ENCODE measurements around the gene TIMM44.
A peak's percentile ranks its signal among the peaks of the same experiment; 100 is the strongest.
"Not testable (repeated sequence)": the region's sequence is repeated elsewhere in the genome, so short reads cannot be mapped to it uniquely, and the experiment has no call there.

Gene TIMM44

GRCh38 chr19:7942981-7943443, 454 bp downstream of the TIMM44 start:
- no peak for DNase-seq

- DNase-seq, result no peak
Measured at GRCh38 chr19:7941895-7942596, 1.4 kb downstream of the TIMM44 start.

- no peak for DNase-seq
Measured at GRCh38 chr19:7940841-7941240, 2.6 kb downstream of the TIMM44 start.

- DNase-seq, result no peak
Measured at GRCh38 chr19:7934766-7935165, 8.7 kb downstream of the TIMM44 start.

- no peak for DNase-seq
Measured at GRCh38 chr19:7933828-7934725, 9.4 kb downstream of the TIMM44 start.

- no peak for DNase-seq
Measured at GRCh38 chr19:7933411-7933810, 10.1 kb downstream of the TIMM44 start.

- DNase-seq, result no peak
Measured at GRCh38 chr19:7932930-7933300, 10.6 kb downstream of the TIMM44 start.

GRCh38 chr19:7932276-7932929, 11.1 kb downstream of the TIMM44 start:
- DNase-seq, result no peak

GRCh38 chr19:7931221-7932061, 12.0 kb downstream of the TIMM44 start:
- DNase-seq, result no peak

- DNase-seq, result no peak
Measured at GRCh38 chr19:7930765-7931164, 12.7 kb downstream of the TIMM44 start.

- DNase-seq, result not testable (repeated sequence)
Measured at GRCh38 chr19:7930030-7930429, 13.4 kb downstream of the TIMM44 start.

- DNase-seq, result peak; percentile 71
Measured at GRCh38 chr19:7928741-7929701, 14.4 kb downstream of the TIMM44 start.

- no peak for DNase-seq
Measured at GRCh38 chr19:7928334-7928706, 15.1 kb downstream of the TIMM44 start.

GRCh38 chr19:7927605-7928333, 15.7 kb downstream of the TIMM44 start:
- no peak for DNase-seq

GRCh38 chr19:7926727-7927604, 16.5 kb downstream of the TIMM44 start:
- DNase-seq, result no peak

GRCh38 chr19:7926021-7926726, 17.3 kb downstream of the TIMM44 start, which contains the start of gene CTXN1:
Gene CTXN1, minus strand, starts transcription at chr19:7926135. Its CDS starts 597 bp downstream, at chr19:7925538.
- DNase-seq, result peak; percentile 80

GRCh38 chr19:7925171-7925851, 18.2 kb downstream of the TIMM44 start:
- peak; percentile 74 for DNase-seq

- DNase-seq, result no peak
Measured at GRCh38 chr19:7924651-7925170, 18.8 kb downstream of the TIMM44 start.
